ENCODE measurements around the gene BRCA1. TPM values are rescaled to one million over a fixed set of nuclear protein-coding genes. Genes with fewer than 3 reads are reported as not detected.
"Not testable (repeated sequence)": the region's sequence is repeated elsewhere in the genome, so short reads cannot be mapped to it uniquely, and the experiment has no call there.

The BRCA1 gene
- 9.7 and 14.0 TPM in 2 replicates for total RNA-seq

DNA sequence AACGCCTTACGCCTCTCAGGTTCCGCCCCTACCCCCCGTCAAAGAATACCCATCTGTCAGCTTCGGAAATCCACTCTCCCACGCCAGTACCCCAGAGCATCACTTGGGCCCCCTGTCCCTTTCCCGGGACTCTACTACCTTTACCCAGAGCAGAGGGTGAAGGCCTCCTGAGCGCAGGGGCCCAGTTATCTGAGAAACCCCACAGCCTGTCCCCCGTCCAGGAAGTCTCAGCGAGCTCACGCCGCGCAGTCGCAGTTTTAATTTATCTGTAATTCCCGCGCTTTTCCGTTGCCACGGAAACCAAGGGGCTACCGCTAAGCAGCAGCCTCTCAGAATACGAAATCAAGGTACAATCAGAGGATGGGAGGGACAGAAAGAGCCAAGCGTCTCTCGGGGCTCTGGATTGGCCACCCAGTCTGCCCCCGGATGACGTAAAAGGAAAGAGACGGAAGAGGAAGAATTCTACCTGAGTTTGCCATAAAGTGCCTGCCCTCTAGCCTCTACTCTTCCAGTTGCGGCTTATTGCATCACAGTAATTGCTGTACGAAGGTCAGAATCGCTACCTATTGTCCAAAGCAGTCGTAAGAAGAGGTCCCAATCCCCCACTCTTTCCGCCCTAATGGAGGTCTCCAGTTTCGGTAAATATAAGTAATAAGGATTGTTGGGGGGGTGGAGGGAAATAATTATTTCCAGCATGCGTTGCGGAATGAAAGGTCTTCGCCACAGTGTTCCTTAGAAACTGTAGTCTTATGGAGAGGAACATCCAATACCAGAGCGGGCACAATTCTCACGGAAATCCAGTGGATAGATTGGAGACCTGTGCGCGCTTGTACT lies at the start of gene BRCA1:
Gene BRCA1 (minus strand): TSS at position 232 of the 834 bp plus-strand sequence. CDS start 1,268 bp downstream, outside the sequence.
- peak; percentile 96 for DNase-seq (ENCODE audit: extremely low read depth, low read depth, low spot score)

DNA sequence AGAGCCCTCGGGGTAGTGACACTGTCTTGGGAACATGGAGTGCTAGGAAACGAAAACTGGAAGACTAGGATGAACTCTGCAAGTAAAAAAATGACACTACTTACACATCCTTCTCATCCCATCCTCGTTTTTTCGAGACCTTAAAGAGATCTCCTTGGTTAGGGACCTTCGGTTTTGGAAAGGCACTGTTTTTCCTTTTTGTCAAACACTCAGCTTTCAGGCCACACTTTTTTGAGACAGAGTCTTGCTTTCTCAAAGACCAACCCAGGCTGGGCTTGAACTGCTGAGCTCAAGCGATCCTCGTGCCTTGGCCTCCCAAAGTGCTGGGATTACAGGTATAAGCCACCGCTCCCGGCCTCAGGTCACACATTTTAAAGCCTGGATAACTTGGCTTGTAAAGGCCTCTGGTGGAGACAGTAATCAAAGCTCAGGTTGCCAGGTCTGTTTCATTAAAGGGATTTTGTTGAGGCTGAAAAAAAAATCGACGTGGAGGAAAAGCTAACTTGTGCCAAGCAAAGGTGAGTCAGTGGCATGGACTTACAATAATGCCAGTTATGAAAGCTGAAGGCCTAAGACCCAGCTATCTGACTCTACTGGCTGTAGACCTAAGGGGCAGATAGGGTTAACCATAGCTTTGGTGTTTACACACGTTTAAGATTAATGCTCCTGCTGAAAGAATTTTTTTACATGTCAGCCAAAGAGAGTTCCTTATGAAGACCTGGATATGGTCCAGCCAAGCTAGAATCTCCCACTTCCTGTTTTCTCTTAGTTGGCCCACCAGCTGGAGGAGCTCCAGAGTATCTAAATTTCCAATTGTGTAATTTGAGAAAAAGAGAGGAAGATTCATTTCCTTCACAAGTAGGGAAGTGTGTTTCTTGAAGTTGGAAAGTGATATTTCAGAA lies 46.7 kb upstream of the BRCA1 start:
- peak; percentile 85 for DNase-seq (ENCODE audit: extremely low read depth, low read depth, low spot score)

- DNase-seq (ENCODE audit: extremely low read depth, low read depth, low spot score) = peak; percentile 94
Observed at GRCh38 chr17:43170766-43171585, 45.8 kb upstream of the BRCA1 start, which contains the start of gene NBR1. Gene NBR1, plus strand, starts transcription at chr17:43171214. Its CDS starts 4,586 bp downstream, at chr17:43175800.

- DNase-seq (ENCODE audit: extremely low read depth, low read depth, low spot score) = peak; percentile 83
Observed at GRCh38 chr17:43170140-43170765, 45.1 kb upstream of the BRCA1 start.

DNA sequence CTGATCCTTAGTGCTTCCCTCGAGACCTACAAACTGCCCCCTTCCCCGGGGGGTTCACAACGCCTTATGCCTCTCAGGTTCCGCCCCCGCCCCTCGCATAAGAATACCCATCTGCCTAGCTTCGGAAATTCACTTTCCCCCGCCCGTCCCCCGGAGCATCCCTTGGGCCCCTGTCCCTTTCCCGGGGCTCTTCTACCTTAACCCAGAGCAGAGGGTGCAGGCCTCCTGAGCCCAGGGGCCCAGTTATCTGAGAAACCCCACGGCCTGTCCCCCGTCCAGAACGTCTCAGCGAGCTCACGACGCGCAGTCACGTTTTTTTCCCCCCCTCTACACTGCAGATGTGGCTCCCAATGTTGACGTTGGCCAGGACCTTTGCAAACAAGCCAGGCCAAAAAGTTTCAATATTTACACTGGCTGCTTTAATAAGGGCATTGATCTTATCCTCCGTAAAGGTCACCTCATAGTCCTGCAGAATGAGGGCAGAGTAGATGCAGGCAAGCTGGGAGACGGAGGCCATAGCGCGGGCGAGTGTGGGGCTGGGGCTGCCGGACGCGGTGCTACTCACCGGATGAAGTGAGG lies 44.5 kb upstream of the BRCA1 start:
- DNase-seq (ENCODE audit: extremely low read depth, low read depth, low spot score) = peak; percentile 2

GRCh38 chr17:43165971-43166370 lies 40.8 kb upstream of the BRCA1 start:
- DNase-seq (ENCODE audit: extremely low read depth, low read depth, low spot score) = not testable (repeated sequence)

GRCh38 chr17:43159957-43160356 lies 34.8 kb upstream of the BRCA1 start:
- DNase-seq (ENCODE audit: extremely low read depth, low read depth, low spot score) = not testable (repeated sequence)

DNA sequence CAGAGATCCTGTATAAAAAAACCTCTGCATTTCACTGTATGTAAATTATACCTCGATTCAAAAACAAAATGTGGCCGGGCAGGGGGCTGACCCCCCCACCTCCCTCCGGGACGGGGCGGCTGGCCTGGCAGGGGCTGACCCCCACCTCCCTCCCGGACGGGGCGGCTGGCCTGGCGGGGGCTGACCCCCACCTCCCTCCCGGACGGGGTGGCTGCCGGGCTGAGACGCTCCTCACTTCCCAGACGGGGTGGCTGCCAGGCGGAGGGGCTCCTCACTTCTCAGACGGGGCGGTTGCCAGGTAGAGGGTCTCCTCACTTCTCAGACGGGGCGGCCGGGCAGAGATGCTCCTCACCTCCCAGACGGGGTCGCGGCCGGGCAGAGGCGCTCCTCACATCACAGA lies 34.1 kb upstream of the BRCA1 start:
- not testable (repeated sequence) for DNase-seq (ENCODE audit: extremely low read depth, low read depth, low spot score)

DNA sequence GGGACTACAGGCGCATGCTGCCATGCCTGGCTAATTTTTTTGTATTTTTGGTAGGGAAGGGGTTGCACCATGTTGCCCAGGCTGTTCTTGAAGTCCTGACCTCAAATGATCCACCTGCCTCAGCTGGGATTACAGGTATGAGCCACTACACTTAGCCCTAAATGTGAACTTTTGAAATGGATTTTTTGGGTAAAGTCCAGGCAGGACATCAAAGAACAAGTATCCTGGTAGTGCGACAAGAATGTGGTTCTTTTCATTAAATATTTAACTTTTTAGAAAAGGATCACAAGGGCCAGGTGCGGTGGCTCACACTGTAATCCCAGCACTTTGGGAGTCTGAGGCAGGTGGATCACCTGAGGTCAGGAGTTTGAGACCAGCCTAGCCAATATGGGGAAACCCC lies 30.5 kb upstream of the BRCA1 start:
- DNase-seq (ENCODE audit: extremely low read depth, low read depth, low spot score) = no peak

DNA sequence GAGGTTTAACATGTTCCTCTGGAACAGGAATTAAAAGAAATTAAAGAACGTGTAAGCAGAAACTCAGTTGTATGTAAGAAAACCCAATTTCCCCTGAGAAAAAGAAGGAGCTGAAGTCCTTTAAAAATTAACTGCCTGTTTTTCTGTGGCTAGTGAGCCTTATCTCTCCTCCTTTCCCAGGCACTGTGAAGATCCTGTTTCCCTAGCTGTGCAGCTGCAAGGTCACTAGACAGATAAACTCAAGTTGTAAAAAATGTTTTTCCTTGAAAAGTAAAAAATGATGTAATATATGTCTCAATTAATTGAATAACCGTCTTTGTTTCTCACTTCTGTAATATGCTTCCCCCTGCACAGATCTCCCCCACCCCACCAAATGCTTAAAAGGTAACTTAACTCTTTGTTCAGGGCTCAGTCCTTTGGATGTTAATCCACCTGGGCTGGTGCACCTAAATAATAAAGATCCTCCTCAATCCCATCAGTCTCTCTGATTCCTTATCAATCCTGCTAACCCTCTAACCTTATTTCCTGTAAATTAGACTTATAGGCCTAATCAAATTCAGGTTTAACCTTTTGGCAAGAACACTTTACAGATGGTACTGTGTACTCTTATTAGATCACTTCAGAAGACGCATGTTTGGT lies 28.2 kb upstream of the BRCA1 start:
- DNase-seq (ENCODE audit: extremely low read depth, low read depth, low spot score) = not testable (repeated sequence)

DNA sequence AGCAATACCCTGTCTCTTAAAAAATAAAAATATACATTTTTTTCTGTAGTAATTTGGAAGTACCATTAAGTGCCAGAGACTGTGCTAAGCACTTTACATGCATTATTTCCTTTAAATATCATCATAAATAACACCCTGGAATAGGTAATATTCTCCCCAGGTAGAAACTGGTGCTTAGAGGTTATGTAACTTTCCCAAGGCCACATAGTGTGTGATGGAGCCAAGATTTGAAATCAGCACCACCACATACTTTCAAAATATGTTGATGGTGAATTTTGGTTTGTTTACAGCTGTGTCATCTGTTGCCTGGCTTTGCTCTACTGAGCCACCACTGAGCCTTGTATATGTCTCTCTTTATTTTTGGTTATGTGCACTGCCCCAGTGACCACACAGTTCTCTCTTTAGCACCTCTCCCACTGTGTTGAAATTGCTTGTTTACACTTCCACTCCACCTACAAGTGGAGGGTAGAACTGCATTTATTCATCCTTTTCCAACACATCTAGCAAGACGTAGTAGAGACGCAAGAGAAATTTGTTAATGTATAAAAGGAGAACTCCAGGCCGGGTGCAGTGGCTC lies 26.8 kb upstream of the BRCA1 start:
- no peak for DNase-seq (ENCODE audit: extremely low read depth, low read depth, low spot score)

- DNase-seq (ENCODE audit: extremely low read depth, low read depth, low spot score) = no peak
Observed at GRCh38 chr17:43146649-43147048, 21.5 kb upstream of the BRCA1 start.

GRCh38 chr17:43143201-43143600 lies 18.0 kb upstream of the BRCA1 start:
- no peak for DNase-seq (ENCODE audit: extremely low read depth, low read depth, low spot score)

GRCh38 chr17:43142153-43142552 lies 17.0 kb upstream of the BRCA1 start:
- no peak for DNase-seq (ENCODE audit: extremely low read depth, low read depth, low spot score)

DNA sequence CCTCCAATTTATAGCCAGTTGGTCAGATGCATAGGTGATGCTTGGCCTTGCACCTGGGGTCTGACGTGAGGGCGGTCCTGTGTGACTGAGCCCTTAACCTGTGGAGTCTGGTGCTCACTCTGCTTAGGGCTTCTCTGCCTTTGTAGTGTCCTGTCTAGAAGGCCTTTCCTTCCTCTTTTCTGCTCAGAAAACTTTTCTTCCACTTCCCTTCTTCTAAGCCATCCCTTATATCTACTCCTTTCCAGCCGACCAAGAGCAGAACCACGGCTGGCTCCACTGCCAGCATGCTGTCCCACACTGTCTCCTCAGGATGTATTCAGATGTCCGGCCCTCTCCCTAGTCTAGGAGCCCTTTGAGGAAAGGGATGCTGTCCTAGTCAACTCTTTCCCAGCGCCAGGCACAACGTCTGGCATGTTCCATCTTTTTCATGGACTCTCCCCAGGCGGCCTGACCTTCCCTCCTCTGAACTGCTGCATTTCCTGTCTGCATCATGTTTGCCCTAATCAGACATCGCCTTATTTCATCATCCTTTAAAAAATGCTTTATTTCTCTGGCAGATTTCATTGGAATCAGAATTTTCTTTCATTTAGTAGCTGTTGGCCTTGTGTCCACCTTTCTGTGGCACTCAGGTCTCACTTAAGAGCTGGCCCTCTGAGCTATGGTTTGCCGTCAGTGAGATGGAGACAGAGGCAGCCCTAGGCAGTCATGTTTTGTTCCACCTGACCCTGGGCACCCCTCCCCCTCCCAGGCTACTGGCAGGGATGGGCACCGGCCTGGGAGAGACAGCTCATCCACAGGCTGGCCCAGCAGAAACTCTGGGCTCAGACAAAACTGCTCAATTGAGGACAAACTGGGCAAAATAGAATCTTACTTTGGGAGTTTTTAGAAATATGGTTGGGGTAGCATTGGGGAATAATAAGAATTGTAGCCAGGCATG lies 15.5 kb upstream of the BRCA1 start:
- DNase-seq (ENCODE audit: extremely low read depth, low read depth, low spot score) = no peak

DNA sequence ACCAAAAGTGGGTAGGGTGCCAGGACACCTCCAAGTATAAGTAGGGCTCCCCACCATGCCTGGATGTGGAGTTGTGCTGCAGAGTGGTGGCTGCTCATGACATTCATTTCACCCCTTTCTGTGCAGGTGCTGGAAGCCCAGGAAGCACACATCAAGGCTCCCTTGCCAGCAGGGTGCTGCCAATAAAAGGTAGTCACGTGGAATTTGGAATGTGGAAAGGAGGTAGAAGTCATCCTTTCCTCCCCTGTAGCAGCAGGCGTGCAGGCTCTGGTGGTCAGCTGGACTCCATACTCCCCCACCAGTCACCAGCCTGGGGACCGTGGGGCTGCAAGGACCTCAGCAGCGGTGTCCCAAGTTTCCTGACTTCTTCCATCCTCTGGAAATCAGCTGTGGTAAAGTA lies 13.4 kb upstream of the BRCA1 start:
- DNase-seq (ENCODE audit: extremely low read depth, low read depth, low spot score) = not testable (repeated sequence)

DNA sequence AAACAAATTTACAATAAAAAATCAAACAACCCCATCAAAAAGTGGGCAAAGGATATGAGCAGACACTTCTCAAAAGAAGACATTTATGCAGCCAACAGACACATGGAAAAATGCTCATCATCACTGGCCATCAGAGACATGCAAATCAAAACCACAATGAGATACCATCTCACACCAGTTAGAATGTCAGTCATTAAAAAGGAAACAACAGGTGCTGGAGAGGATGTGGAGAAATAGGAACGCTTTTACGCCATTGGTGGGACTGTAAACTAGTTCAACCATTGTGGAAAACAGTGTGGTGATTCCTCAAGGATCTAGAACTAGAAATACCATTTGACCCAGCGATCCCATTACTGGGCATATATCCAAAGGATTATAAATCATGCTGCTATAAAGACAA lies 11.4 kb upstream of the BRCA1 start:
- not testable (repeated sequence) for DNase-seq (ENCODE audit: extremely low read depth, low read depth, low spot score)

DNA sequence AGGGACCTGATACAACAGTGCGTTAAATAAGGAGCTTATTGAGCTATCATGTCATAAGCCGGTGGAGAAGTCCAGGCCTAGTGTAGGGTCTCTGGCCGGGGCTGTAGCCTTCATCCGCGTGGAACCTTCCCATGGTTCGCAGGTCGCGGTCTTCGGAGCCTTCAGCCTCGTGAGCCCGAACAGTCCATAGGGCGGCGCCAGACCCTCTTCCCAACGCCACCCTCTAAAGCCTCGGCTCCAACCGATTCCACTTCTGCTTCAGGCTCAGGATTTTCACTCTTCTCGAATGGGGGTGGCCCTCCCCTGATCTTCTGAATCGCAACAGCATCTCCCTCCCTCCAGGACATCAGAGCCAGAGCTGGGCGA lies 10.3 kb upstream of the BRCA1 start:
- DNase-seq (ENCODE audit: extremely low read depth, low read depth, low spot score) = no peak
